ENCODE results near the gene MSMB.
"Not testable (repeated sequence)": the region's sequence is repeated elsewhere in the genome, so short reads cannot be mapped to it uniquely, and the experiment has no call there.

Gene MSMB

DNA sequence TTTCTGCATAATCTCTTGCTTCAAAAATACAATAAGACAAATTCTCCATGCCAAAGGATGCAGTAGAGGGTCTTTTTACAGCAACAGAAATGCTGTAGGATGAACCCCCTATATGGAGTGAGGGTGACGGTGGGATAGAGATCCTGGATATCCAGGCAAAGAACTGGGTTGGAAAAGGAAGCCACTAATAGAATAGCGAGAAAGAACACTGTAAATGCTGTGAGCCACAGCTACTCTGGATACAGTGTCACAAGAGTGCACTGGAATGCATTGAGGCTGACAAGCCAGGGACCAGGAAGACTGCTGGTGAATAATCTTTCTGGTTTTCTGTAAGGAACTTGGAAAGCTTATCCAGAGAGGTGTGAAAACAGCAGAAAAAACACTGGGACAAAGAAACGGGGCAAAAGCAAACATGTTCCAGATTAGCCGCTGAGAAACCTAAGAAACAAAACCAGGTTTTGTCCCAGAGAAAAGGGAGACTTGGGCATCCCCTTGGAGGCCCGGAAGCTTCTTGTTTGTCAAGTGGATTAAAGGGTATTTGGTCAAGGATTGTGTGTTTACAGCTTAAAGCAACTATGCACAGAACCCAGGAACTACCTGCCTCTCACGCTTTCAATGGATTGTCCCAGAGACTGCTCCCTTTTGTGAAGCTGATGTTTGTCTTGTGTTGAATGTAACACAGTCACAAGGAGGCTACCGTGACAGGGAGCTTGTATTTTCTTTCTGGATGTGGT lies 6.2 kb upstream of the MSMB start:
- no peak overlapping the region for H3K4me3 ChIP-seq (ENCODE audit: extremely low read depth, insufficient read depth, low read length, poor library complexity, severe bottlenecking)
- H3K4me1 ChIP-seq (ENCODE audit: control insufficient read depth, insufficient read depth, low read length, poor library complexity, severe bottlenecking): peaks cover 21% of the 10 kb centered on the region
- 83 to 85% methylated on average over 4 to 6 of the region's 7 CpGs for WGBS, 2 experiments (ENCODE audit: insufficient coverage in 2 of 2)
- no peaks in the 10 kb centered on the region for H3K36me3 ChIP-seq (ENCODE audit: control insufficient read depth, insufficient read depth, low read length)
- H3K27ac ChIP-seq (ENCODE audit: low read depth, low read length, severe bottlenecking): peak overlapping the region; percentile 38
- H3K9me3 ChIP-seq (ENCODE audit: control insufficient read depth, low read length): no peaks in the 10 kb centered on the region

DNA sequence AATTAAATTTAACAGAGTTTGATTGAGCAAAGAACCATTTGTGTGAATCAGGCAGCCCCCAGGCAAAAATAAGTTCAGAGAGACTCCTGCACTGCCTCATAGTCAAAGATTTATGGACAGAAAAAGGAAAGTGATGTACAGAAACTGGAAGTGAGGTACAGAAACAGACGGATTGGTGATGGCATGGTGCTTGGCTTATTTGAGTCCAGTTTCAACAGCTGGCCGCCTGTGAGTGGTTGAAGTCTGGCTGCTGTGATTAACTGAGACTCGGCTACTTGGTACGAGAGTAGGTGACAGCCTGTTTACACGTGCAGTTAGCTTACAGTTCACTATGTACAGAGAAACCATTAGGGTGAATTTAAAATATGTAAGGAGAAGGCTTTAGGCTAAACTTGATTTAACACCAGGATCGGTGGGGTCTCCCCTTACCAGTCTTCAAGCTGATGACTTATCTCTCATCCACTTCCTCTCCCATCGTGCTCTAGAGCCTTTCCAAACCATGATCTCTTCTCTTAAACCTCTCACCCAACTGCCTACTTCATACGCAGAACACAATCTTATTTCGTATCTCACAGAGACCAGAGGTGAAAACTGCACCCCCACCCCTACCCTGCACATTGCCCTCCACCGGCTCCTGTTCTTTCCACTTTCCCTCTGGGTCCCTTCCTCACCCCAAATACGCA lies 5.0 kb upstream of the MSMB start:
- Histone ChIP-seq H3K4me3 (ENCODE audit: extremely low read depth, insufficient read depth, low read length, poor library complexity, severe bottlenecking) (no peak overlapping the region), H3K9me3 (ENCODE audit: control insufficient read depth, low read length) (no peaks in the 10 kb centered on the region), H3K27ac (ENCODE audit: low read depth, low read length, severe bottlenecking) (no peak overlapping the region), H3K4me1 (ENCODE audit: control insufficient read depth, insufficient read depth, low read length, poor library complexity, severe bottlenecking) (peaks cover 21% of the 10 kb centered on the region), H3K36me3 (ENCODE audit: control insufficient read depth, insufficient read depth, low read length) (no peaks in the 10 kb centered on the region)
- 79 to 96% methylated on average over 8 to 9 of the region's 11 CpGs for WGBS, 2 experiments (ENCODE audit: insufficient coverage in 2 of 2)

DNA sequence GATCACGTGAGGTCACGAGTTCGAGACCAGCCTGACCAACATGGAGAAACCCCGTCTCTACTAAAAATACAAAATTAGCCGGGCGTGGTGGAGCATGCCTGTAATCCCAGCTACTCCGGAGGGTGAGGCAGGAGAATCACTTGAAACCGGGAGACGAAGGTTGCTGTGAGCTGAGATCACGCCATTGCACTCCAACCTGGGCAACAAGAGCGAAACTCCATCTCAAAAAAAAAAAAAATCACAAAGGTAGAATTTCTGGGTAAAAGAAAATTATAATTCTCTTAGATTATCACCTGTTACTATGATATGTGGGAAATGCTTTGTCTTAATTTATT lies 3.4 kb upstream of the MSMB start:
- WGBS, 2 experiments (ENCODE audit: insufficient coverage in 2 of 2): 97 to 100% methylated on average over 2 to 5 of the region's 11 CpGs
- not testable (repeated sequence) for H3K9me3 ChIP-seq (ENCODE audit: control insufficient read depth, low read length); H3K36me3 ChIP-seq (ENCODE audit: control insufficient read depth, insufficient read depth, low read length); H3K4me3 ChIP-seq (ENCODE audit: extremely low read depth, insufficient read depth, low read length, poor library complexity, severe bottlenecking); H3K27ac ChIP-seq (ENCODE audit: low read depth, low read length, severe bottlenecking)
- peaks cover 21% of the 10 kb centered on the region for H3K4me1 ChIP-seq (ENCODE audit: control insufficient read depth, insufficient read depth, low read length, poor library complexity, severe bottlenecking)

GRCh38 chr10:46048152-46048551 lies 2.1 kb upstream of the MSMB start:
- WGBS, 2 experiments (ENCODE audit: insufficient coverage in 2 of 2): 71 to 80% methylated on average over 1 of the region's 2 CpGs
- H3K4me3 ChIP-seq (ENCODE audit: extremely low read depth, insufficient read depth, low read length, poor library complexity, severe bottlenecking): no peak overlapping the region
- no peaks in the 10 kb centered on the region for H3K9me3 ChIP-seq (ENCODE audit: control insufficient read depth, low read length)
- H3K4me1 ChIP-seq (ENCODE audit: control insufficient read depth, insufficient read depth, low read length, poor library complexity, severe bottlenecking): peaks cover 19% of the 10 kb centered on the region
- no peak overlapping the region for H3K27ac ChIP-seq (ENCODE audit: low read depth, low read length, severe bottlenecking)
- no peaks in the 10 kb centered on the region for H3K36me3 ChIP-seq (ENCODE audit: control insufficient read depth, insufficient read depth, low read length)

DNA sequence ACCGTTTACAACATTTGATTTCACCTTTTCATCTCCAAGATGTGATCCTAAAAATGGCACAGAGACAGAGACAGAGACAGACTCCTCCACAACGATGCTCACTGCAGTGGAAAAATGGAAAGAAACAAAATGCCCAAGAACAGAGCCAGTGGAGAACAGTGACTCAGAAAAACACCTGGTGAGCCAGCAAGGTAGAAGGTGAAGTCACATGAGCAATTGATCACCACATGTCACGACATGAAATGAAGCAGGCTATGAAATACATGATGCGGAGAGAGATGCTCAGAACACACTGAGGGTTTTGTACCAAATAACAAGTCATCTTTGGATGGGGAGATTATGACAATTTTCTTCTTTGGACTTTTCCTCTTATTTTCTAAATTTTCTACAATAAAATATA lies 3.5 kb downstream of the MSMB start:
- no peak overlapping the region for H3K27ac ChIP-seq (ENCODE audit: low read depth, low read length, severe bottlenecking)
- no peaks in the 10 kb centered on the region for H3K36me3 ChIP-seq (ENCODE audit: control insufficient read depth, insufficient read depth, low read length)
- H3K4me3 ChIP-seq (ENCODE audit: extremely low read depth, insufficient read depth, low read length, poor library complexity, severe bottlenecking): no peak overlapping the region
- H3K4me1 ChIP-seq (ENCODE audit: control insufficient read depth, insufficient read depth, low read length, poor library complexity, severe bottlenecking): no peaks in the 10 kb centered on the region
- 55 to 80% methylated on average over 3 of the region's 4 CpGs for WGBS, 2 experiments (ENCODE audit: insufficient coverage in 2 of 2)
- H3K9me3 ChIP-seq (ENCODE audit: control insufficient read depth, low read length): no peaks in the 10 kb centered on the region

DNA sequence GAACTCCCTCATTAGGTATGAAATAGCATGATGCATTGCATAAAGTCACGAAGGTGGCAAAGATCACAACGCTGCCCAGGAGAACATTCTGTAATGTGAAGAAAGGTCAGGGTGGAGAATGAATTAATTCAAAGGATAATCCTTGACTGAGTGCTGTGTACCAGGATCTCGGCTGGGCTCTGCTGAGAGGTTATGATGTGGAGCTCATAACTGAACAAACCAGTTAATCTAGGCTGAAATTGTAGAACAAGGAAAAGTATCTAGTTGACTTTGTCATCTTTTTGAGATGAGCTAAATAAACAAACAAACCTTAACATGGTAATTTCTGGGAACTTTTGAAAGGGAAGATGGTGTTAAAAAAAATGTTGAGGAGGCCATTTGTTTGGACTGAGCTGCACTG lies 6.1 kb downstream of the MSMB start:
- WGBS, 2 experiments (ENCODE audit: insufficient coverage in 2 of 2): 88 to 93% methylated on average over 3 of the region's 3 CpGs
- Histone ChIP-seq H3K9me3 (ENCODE audit: control insufficient read depth, low read length) (no peaks in the 10 kb centered on the region), H3K4me1 (ENCODE audit: control insufficient read depth, insufficient read depth, low read length, poor library complexity, severe bottlenecking) (no peaks in the 10 kb centered on the region), H3K27ac (ENCODE audit: low read depth, low read length, severe bottlenecking) (no peak overlapping the region), H3K4me3 (ENCODE audit: extremely low read depth, insufficient read depth, low read length, poor library complexity, severe bottlenecking) (no peak overlapping the region), H3K36me3 (ENCODE audit: control insufficient read depth, insufficient read depth, low read length) (no peaks in the 10 kb centered on the region)

DNA sequence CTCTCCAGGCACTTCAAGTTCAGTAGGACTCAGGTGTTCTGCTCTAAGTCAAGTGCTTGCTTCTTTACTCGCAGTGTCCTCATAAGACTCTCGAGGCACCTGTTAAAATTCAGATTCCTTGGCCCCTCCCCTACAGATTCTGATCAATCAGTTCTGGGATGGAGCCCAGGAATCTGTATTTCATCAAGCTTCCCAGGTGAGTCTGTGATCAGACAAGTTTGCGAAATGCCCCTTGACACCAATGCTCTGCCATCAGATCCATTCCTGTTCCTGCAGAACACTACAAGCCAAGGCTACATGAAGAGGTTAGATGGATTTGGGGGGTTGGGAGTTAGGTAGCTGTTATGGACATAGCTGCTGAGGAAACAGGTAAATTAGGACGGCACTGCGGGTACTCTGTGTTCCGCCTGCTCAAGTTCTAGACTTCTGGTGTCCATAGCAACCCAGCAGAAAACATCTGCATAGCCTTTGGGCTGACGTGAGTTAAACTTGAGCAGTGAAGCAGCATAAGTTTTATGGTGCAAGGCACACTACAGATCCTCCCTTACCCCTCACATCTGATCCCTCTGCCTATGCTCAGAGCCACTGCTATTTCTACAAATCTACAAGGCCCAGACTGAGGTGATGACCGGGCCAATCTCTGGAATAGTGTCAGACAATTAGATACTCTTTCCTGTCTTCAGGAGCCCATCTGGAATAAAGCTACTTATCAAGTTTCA lies 8.8 kb downstream of the MSMB start:
- Histone ChIP-seq H3K4me1 (ENCODE audit: control insufficient read depth, insufficient read depth, low read length, poor library complexity, severe bottlenecking) (peaks cover 11% of the 10 kb centered on the region), H3K9me3 (ENCODE audit: control insufficient read depth, low read length) (no peaks in the 10 kb centered on the region), H3K36me3 (ENCODE audit: control insufficient read depth, insufficient read depth, low read length) (no peaks in the 10 kb centered on the region), H3K4me3 (ENCODE audit: extremely low read depth, insufficient read depth, low read length, poor library complexity, severe bottlenecking) (no peak overlapping the region), H3K27ac (ENCODE audit: low read depth, low read length, severe bottlenecking) (no peak overlapping the region)
- WGBS, 2 experiments (ENCODE audit: insufficient coverage in 2 of 2): 96% methylated on average over 7 to 8 of the region's 8 CpGs

DNA sequence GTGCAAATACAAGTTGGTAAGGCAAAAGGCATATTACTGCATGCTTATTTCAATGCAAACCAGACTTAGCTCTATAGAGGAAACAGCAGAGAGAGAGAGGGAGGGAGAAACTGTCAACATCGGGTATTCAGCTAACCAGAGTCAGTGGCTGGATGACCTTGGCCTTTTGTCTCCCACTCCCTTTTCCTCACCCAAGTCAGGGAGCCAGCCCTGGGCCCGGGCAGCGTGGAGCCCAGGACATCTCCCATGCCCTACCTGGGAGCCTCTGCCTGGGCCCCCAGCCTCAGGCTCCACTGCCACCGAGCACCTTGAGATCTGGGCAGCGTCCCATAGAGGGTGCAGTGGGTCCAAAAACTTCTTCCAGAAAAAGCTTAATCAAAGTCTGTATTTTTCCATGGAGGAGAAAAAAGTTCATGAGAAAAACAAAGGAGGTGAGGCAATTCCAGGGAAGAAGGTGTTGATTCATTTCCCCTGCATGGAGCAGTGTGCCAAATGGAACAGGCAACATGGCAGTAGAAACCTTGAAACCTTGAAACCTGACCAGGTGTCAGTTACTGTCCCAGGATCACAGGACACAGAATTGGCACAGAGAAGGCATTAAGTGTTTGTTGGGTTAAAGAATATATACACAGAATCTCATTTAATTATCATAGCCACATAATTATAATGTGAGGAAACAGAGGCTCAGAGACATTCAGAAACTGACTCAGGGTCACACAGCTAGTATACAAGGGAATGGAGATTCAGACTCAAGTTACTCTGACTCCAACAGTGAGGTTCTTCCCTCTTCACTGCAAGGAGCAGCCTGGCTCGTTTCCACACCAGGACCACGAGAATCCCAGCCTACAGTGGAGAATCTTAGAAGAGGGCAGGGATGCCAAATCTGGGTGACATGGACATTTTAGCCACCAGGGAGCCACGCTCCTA lies 9.9 kb downstream of the MSMB start:
- no peak overlapping the region for H3K4me3 ChIP-seq (ENCODE audit: extremely low read depth, insufficient read depth, low read length, poor library complexity, severe bottlenecking)
- WGBS, 2 experiments (ENCODE audit: insufficient coverage in 2 of 2): 80 to 84% methylated on average over 4 to 7 of the region's 8 CpGs
- H3K27ac ChIP-seq (ENCODE audit: low read depth, low read length, severe bottlenecking): no peak overlapping the region
- no peaks in the 10 kb centered on the region for H3K9me3 ChIP-seq (ENCODE audit: control insufficient read depth, low read length)
- peaks cover 18% of the 10 kb centered on the region for H3K4me1 ChIP-seq (ENCODE audit: control insufficient read depth, insufficient read depth, low read length, poor library complexity, severe bottlenecking)
- H3K36me3 ChIP-seq (ENCODE audit: control insufficient read depth, insufficient read depth, low read length): no peaks in the 10 kb centered on the region

DNA sequence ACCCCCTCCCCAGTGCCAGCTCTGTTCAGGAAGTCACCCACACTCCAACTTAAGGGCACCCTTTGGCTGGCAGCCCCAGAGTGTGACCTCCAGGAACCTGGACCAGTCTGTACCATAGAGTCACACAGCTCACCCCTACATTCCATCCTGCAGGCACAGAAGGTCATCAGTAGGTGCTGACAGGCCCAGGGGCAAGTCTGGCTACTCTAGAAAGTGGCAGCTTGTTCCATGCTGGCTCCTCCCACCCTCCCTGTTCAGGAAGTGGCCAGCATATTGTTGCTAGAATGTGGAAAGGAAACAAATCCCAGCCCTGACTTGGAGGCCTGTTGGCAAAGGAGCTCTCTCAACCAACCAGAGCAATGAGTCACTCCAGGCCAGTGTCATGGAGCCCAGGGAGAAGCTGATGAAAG lies 12.5 kb downstream of the MSMB start:
- Histone ChIP-seq H3K9me3 (ENCODE audit: control insufficient read depth, low read length) (no peaks in the 10 kb centered on the region), H3K4me3 (ENCODE audit: extremely low read depth, insufficient read depth, low read length, poor library complexity, severe bottlenecking) (no peak overlapping the region), H3K4me1 (ENCODE audit: control insufficient read depth, insufficient read depth, low read length, poor library complexity, severe bottlenecking) (peaks cover 23% of the 10 kb centered on the region), H3K27ac (ENCODE audit: low read depth, low read length, severe bottlenecking) (peak overlapping the region; percentile 52), H3K36me3 (ENCODE audit: control insufficient read depth, insufficient read depth, low read length) (no peaks in the 10 kb centered on the region)

DNA sequence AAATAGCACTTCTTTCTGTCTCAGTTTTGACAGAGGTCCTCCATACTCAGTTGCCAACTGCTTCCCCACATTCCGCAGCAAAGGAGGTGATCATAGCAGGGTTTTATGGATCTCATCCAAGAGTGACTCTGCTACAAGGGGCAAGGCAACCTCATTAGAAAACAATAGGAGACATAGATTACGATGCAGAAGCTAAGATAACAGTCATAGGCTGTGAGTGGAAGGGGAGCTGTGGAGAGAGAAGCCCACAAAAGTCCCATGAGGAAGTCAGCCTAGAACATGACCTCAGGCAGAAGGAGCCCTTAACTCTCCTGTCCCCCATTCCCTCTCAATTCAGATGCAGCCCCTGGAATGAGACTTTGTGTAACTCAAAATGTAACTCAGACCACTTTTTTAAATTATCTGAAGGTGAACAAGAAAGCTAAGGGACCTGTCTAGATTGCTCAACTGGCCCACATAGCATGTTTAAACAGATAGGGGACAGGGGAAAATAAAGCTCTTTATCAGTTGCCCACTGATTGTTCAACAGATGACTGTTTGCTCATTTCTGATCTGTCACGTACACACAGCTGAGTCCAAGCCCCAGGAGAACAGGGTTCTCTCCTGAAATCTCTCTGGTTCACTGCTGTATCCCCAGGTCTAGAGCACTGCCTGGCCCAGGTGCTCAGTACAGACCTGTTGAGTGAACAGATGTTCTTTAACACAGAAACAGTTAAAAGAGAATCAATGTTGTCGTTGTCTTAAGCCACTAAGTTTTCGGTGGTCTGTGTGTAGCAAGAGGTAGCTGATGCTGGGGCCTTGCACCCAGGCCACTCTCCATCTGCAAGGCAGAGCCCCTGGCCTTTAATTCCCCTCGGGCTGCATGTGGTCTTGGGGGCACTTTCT lies 14.2 kb downstream of the MSMB start:
- peaks cover 14% of the 10 kb centered on the region for H3K36me3 ChIP-seq (ENCODE audit: control insufficient read depth, insufficient read depth, low read length)
- no peak overlapping the region for H3K27ac ChIP-seq (ENCODE audit: low read depth, low read length, severe bottlenecking)
- 88 to 91% methylated on average over 5 of the region's 6 CpGs for WGBS, 2 experiments (ENCODE audit: insufficient coverage in 2 of 2)
- H3K9me3 ChIP-seq (ENCODE audit: control insufficient read depth, low read length): no peaks in the 10 kb centered on the region
- H3K4me1 ChIP-seq (ENCODE audit: control insufficient read depth, insufficient read depth, low read length, poor library complexity, severe bottlenecking): peaks cover 29% of the 10 kb centered on the region
- H3K4me3 ChIP-seq (ENCODE audit: extremely low read depth, insufficient read depth, low read length, poor library complexity, severe bottlenecking): no peak overlapping the region
